ENCODE results near the gene RPL41.

DNA sequence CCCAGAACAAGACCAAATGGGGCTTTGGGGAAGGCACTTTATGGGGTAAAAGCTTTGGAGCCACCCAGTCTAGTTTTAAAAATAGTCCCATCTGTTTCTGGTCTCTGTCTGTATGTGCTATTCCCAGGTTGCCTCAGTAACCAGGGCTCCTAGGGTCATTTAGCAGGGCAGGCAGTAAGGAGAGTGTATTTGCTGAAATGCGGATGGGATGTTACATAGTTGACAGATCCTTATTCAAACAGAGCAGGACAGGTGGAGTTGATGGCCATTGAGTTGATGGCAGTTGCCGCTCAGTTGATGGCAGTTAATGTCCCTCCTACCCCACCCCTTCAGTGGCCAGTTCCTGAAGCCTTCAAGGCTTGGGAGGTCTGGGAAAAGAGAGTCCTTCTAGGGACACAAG is 6.2 kb downstream of the RPL41 start:
- TF ChIP-seq ZNF610 (tag by site-specific recombination; IDR thresholded peaks at IDR 0.05; ENCODE audit: borderline replicate concordance), result no peak
- TF ChIP-seq, protein P1, sequence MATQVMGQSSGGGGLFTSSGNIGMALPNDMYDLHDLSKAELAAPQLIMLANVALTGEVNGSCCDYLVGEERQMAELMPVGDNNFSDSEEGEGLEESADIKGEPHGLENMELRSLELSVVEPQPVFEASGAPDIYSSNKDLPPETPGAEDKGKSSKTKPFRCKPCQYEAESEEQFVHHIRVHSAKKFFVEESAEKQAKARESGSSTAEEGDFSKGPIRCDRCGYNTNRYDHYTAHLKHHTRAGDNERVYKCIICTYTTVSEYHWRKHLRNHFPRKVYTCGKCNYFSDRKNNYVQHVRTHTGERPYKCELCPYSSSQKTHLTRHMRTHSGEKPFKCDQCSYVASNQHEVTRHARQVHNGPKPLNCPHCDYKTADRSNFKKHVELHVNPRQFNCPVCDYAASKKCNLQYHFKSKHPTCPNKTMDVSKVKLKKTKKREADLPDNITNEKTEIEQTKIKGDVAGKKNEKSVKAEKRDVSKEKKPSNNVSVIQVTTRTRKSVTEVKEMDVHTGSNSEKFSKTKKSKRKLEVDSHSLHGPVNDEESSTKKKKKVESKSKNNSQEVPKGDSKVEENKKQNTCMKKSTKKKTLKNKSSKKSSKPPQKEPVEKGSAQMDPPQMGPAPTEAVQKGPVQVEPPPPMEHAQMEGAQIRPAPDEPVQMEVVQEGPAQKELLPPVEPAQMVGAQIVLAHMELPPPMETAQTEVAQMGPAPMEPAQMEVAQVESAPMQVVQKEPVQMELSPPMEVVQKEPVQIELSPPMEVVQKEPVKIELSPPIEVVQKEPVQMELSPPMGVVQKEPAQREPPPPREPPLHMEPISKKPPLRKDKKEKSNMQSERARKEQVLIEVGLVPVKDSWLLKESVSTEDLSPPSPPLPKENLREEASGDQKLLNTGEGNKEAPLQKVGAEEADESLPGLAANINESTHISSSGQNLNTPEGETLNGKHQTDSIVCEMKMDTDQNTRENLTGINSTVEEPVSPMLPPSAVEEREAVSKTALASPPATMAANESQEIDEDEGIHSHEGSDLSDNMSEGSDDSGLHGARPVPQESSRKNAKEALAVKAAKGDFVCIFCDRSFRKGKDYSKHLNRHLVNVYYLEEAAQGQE (tag by site-specific recombination; IDR thresholded peaks at IDR 0.05), result no peak
- TF ChIP-seq, protein P2, sequence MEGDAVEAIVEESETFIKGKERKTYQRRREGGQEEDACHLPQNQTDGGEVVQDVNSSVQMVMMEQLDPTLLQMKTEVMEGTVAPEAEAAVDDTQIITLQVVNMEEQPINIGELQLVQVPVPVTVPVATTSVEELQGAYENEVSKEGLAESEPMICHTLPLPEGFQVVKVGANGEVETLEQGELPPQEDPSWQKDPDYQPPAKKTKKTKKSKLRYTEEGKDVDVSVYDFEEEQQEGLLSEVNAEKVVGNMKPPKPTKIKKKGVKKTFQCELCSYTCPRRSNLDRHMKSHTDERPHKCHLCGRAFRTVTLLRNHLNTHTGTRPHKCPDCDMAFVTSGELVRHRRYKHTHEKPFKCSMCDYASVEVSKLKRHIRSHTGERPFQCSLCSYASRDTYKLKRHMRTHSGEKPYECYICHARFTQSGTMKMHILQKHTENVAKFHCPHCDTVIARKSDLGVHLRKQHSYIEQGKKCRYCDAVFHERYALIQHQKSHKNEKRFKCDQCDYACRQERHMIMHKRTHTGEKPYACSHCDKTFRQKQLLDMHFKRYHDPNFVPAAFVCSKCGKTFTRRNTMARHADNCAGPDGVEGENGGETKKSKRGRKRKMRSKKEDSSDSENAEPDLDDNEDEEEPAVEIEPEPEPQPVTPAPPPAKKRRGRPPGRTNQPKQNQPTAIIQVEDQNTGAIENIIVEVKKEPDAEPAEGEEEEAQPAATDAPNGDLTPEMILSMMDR (tag by site-specific recombination; IDR thresholded peaks at IDR 0.05), result no peak
- TF ChIP-seq, protein P3, sequence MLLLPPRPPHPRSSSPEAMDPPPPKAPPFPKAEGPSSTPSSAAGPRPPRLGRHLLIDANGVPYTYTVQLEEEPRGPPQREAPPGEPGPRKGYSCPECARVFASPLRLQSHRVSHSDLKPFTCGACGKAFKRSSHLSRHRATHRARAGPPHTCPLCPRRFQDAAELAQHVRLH (tag by site-specific recombination; IDR thresholded peaks at IDR 0.05), result no peak

All from HEK293 (cell line).